Endothelial cell (in vitro differentiated cells): ENCODE measurements around the gene RUFY1. TPM values are rescaled to one million over a fixed set of nuclear protein-coding genes. Genes with fewer than 3 reads are reported as not detected.
A peak's percentile ranks its signal among the peaks of the same experiment; 100 is the strongest.
"Not testable (repeated sequence)": the region's sequence is repeated elsewhere in the genome, so short reads cannot be mapped to it uniquely, and the experiment has no call there.

Experiments used
- DNase-seq: peaks from one replicate; pipeline ENCODE4 v3.0.0; 2021; ENCODE audit warnings: low spot score
- H3K27ac Mint-ChIP-seq: one replicate; pipeline ENCODE4 v1.8.0; 2021; ENCODE audit warnings: mixed read lengths, inconsistent platforms; ENCODE audit not compliant: unreplicated experiment
- H3K27me3 Mint-ChIP-seq: one replicate; pipeline ENCODE4 v1.8.0; 2021; ENCODE audit warnings: mild to moderate bottlenecking, moderate library complexity, mixed read lengths, inconsistent platforms; ENCODE audit not compliant: unreplicated experiment
- H3K36me3 Mint-ChIP-seq: one replicate; pipeline ENCODE4 v1.8.0; 2021; ENCODE audit warnings: mild to moderate bottlenecking, low read depth, mixed read lengths, inconsistent platforms; ENCODE audit not compliant: unreplicated experiment
- H3K4me1 Mint-ChIP-seq: one replicate; pipeline ENCODE4 v1.8.0; 2021; ENCODE audit warnings: mild to moderate bottlenecking, mixed read lengths, inconsistent platforms; ENCODE audit not compliant: unreplicated experiment
- H3K4me3 Mint-ChIP-seq: one replicate; pipeline ENCODE4 v1.8.0; 2021; ENCODE audit warnings: mild to moderate bottlenecking, mixed read lengths, inconsistent platforms; ENCODE audit not compliant: unreplicated experiment
- H3K9me3 Mint-ChIP-seq: one replicate; pipeline ENCODE4 v1.8.0; 2021; ENCODE audit warnings: mixed read lengths, inconsistent platforms; ENCODE audit not compliant: unreplicated experiment
- total RNA-seq: library from RNA; stranded (reverse); fragmentation: NEBNext Ultra II Directional; extraction: Animal tissue kit (Norgen Biotek cat#: 25700); gene quantifications from one replicate; pipeline ENCODE4 v1.2.1, GENCODE V29; 2021; ENCODE audit not compliant: unreplicated experiment

RUFY1 gene
- total RNA-seq, 1 donor from 2014 or later = 30.5 TPM

DNA sequence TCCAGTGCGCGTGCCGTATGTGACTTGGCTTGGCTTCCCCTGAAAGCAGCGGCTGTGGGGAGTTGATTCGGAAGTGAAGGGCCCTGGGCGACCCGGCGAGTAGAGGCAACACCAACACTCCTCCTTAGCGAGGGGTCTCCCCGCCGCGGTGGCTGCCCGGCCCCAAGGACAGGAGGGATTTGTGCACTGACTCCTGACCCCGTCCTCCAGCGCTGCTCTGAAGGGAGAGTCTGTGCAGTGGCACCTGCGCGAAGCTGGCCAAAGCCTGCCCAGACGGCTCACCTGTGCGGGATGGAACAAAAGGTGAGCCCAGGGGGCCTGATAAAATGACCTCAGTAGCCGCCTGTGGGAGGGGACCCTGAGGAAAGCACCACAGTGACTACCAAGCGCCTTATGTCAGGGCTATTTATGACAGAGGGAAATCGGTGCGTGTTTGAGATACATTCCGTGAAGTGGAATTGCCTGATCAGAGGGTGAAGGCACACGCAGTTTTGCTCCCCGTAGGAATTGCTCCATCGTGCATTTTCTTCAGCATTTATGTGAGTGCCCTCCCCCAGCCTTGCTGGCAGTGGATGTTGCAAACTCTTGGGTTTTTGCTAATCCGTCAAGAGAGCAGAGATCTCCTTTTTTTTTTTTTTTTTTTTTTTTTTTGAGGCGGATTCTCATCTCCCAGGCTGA is 108.0 kb downstream of the RUFY1 start:
- H3K36me3 Mint-ChIP-seq, H3K4me1 Mint-ChIP-seq, H3K9me3 Mint-ChIP-seq, H3K27me3 Mint-ChIP-seq, DNase-seq, H3K27ac Mint-ChIP-seq: not testable (repeated sequence)
- H3K4me3 Mint-ChIP-seq = peak overlapping the region; percentile 86

Other genes with a start within 250 kb of the RUFY1 start
- gene ADAMTS2, start 205.1 kb upstream of the RUFY1 start, total RNA-seq = 1.5 TPM
- gene HNRNPH1, start 73.1 kb downstream of the RUFY1 start, total RNA-seq = 852 TPM
- not detected for gene CBY3, start 130.5 kb downstream of the RUFY1 start, total RNA-seq
- gene CANX, start 148.4 kb downstream of the RUFY1 start, total RNA-seq = 568 TPM
- 30.0 TPM for gene MAML1, start 182.3 kb downstream of the RUFY1 start, total RNA-seq
- 1.0 TPM for gene LTC4S, start 243.4 kb downstream of the RUFY1 start, total RNA-seq